K562 (cell line): ENCODE measurements around the gene GCN1. TPM values are rescaled to one million over a fixed set of nuclear protein-coding genes. Genes with fewer than 3 reads are reported as not detected.

Experiments
- ARID4B ChIP-seq: sonication (generic); formaldehyde crosslinking; IDR thresholded peaks from 2 replicates; pipeline ENCODE4 v1.8.0; 2022; ENCODE audit warnings: mild to moderate bottlenecking, missing genetic modification reagents
- BHLHE40 ChIP-seq: IDR thresholded peaks from 2 replicates; pipeline ENCODE4 v1.6.1; 2011; ENCODE audit warnings: low read length, improper control_type of control experiment
- CBX1 ChIP-seq: sonication (generic); IDR thresholded peaks from 2 replicates; pipeline ENCODE4 v1.6.1; 2016; ENCODE audit warnings: antibody characterized with exemption, low read depth, mild to moderate bottlenecking
- CBX3 ChIP-seq, 2 experiments: IDR thresholded peaks; 1 replicate in 1 of 2; 2 replicates in 1 of 2; pipeline ENCODE4 v1.6.1; 2012; ENCODE audit warnings: inconsistent platforms in 2 of 2, low read length in 2 of 2, borderline replicate concordance in 1 of 2, control low read depth in 1 of 2
- CHD1 ChIP-seq: fragments of 200-600 bp; sonication (generic); IDR thresholded peaks from one replicate; pipeline ENCODE4 v1.6.1; 2012; ENCODE audit warnings: mild to moderate bottlenecking, moderate library complexity, low read length, inconsistent platforms
- CHD2 ChIP-seq: IDR thresholded peaks from 2 replicates; pipeline ENCODE4 v1.6.1; 2011; ENCODE audit warnings: low read depth, low read length
- CREM ChIP-seq: IDR thresholded peaks from 2 replicates; pipeline ENCODE4 v1.6.1; 2014; ENCODE audit warnings: antibody characterized with exemption, low read depth
- FOXA3 ChIP-seq, 2 experiments: fragments of 450-650 bp in 1 of 2; sonication (generic) in 1 of 2; formaldehyde crosslinking; IDR thresholded peaks in 1 of 2; conservative IDR thresholded peaks in 1 of 2; 2 replicates each; pipeline versions ENCODE4 v1.4.0 to v1.8.0; 2020 to 2022; ENCODE audit warnings: mild to moderate bottlenecking in 2 of 2, missing genetic modification reagents in 1 of 2
- GTF2A2 ChIP-seq: IDR thresholded peaks from 2 replicates; pipeline ENCODE4 v1.6.1; 2016; ENCODE audit warnings: mild to moderate bottlenecking, missing genetic modification characterization, missing compliant biosample characterization
- HNRNPLL ChIP-seq: fragments of 200-400 bp; formaldehyde crosslinking; IDR thresholded peaks from 2 replicates; pipeline ENCODE4 v1.6.1; 2017; ENCODE audit warnings: low read length, low read depth, mild to moderate bottlenecking; ENCODE audit not compliant: poor library complexity, severe bottlenecking
- KDM2B ChIP-seq: fragments of 250-450 bp; sonication (Bioruptor Pico); IDR thresholded peaks from 2 replicates; pipeline ENCODE4 v1.8.0; 2021; ENCODE audit warnings: mild to moderate bottlenecking, moderate library complexity
- KLF16 ChIP-seq: IDR thresholded peaks from 2 replicates; pipeline ENCODE4 v1.6.1; 2016; ENCODE audit warnings: antibody characterized with exemption
- MAZ ChIP-seq, 2 experiments: fragments of 450-650 bp in 1 of 2; sonication (generic) in 1 of 2; formaldehyde crosslinking; IDR thresholded peaks in 1 of 2; conservative IDR thresholded peaks in 1 of 2; 2 replicates each; pipeline versions ENCODE4 v1.4.0 to v1.5.0; 2020; ENCODE audit warnings: mild to moderate bottlenecking in 1 of 2, missing genetic modification reagents in 1 of 2
- MEIS2 ChIP-seq: fragments of 450-650 bp; IDR thresholded peaks from 2 replicates; pipeline ENCODE4 v1.6.1; 2014; ENCODE audit warnings: mild to moderate bottlenecking; ENCODE audit not compliant: partially characterized antibody
- MYC ChIP-seq, 2 experiments: fragments of 250-450 bp in 1 of 2; sonication (Bioruptor Pico) in 1 of 2; IDR thresholded peaks; 2 replicates each; pipeline versions ENCODE4 v1.5.1 to v1.6.1; 2012 to 2021; ENCODE audit warnings: low read depth in 2 of 2, borderline replicate concordance in 1 of 2, improper control_type of control experiment in 1 of 2, low read length in 1 of 2, mild to moderate bottlenecking in 1 of 2, moderate library complexity in 1 of 2
- NBN ChIP-seq: fragments of 450-650 bp; IDR thresholded peaks from 2 replicates; pipeline ENCODE4 v1.6.1; 2016; ENCODE audit warnings: low read depth, mild to moderate bottlenecking
- PTBP1 ChIP-seq: fragments of 200-400 bp; formaldehyde crosslinking; IDR thresholded peaks from 2 replicates; pipeline ENCODE4 v1.6.1; 2017; ENCODE audit warnings: low read depth, low read length
- PTRF ChIP-seq: fragments of 450-650 bp; IDR thresholded peaks from 2 replicates; pipeline ENCODE4 v1.6.1; 2016; ENCODE audit warnings: mild to moderate bottlenecking, missing genetic modification characterization, missing compliant biosample characterization
- RBM25 ChIP-seq: fragments of 200-400 bp; formaldehyde crosslinking; IDR thresholded peaks from 2 replicates; pipeline ENCODE4 v1.6.1; 2018; ENCODE audit warnings: low read length, low read depth, moderate library complexity; ENCODE audit not compliant: severe bottlenecking
- RCOR1 ChIP-seq, 2 experiments: IDR thresholded peaks; 2 replicates each; pipeline ENCODE4 v1.6.1; 2012; ENCODE audit warnings: low read depth in 2 of 2, low read length in 2 of 2, borderline replicate concordance in 1 of 2, improper control_type of control experiment in 1 of 2
- SMAD1 ChIP-seq: fragments of 150-350 bp; IDR thresholded peaks from 2 replicates; pipeline ENCODE4 v1.6.1; 2014; ENCODE audit warnings: low read length, low read depth; ENCODE audit not compliant: partially characterized antibody
- SMAD2 ChIP-seq: fragments of 150-350 bp; IDR thresholded peaks from 2 replicates; pipeline ENCODE4 v1.6.1; 2014; ENCODE audit warnings: low read depth, mild to moderate bottlenecking, low read length
- USF2 ChIP-seq: sonication (generic); formaldehyde crosslinking; IDR thresholded peaks from 2 replicates; pipeline ENCODE4 v1.5.0; 2020; ENCODE audit warnings: missing genetic modification reagents
- polyA plus RNA-seq, 8 experiments: library from polyadenylated mRNA; depleted of rRNA in 4 of 8; stranded (reverse) in 5 of 8; unstranded in 3 of 8; fragments of >200 nt; fragmentation: Nextera tagmentation in 2 of 8; fragmentation: Illumina TruSeq in 1 of 8; extraction: Ambion mirVana in 2 of 8; extraction: Trizol in 1 of 8; gene quantifications; 2 replicates each; pipeline versions ENCODE4 v1.2.1 to v1.2.3, GENCODE V29; 2011 to 2014; ENCODE audit warnings: inconsistent platforms in 1 of 8, missing spikeins in 1 of 8
- total RNA-seq, 7 experiments: library from RNA; depleted of rRNA in 6 of 7; stranded (reverse); fragments of >200 nt in 6 of 7; fragmentation: Illumina TruSeq in 2 of 7; extraction: Trizol in 2 of 7; gene quantifications; 2 replicates each; pipeline versions ENCODE4 v1.2.1 to v1.2.3, GENCODE V29; 2011 to 2021; ENCODE audit warnings: low replicate concordance in 1 of 7

GCN1 gene
- total and polyA plus RNA-seq, 9 of the 15 experiments (the other 6 are each of a cell fraction or from before 2014, with no cell fraction given) = 11.9 to 190 (median 51.7) TPM

- TF ChIP-seq CREM (0 out of 2 replicates have a peak, but pooled peaks have one; percentile 22), CBX3 (IDR thresholded peaks at IDR 0.05; ENCODE audit: borderline replicate concordance in 1 of 2, low read length in 2 of 2) (peak in 1 of 2 experiments; percentile 53; a peak in 1 of 3 replicates), RCOR1 (IDR thresholded peaks at IDR 0.05; ENCODE audit: borderline replicate concordance in 1 of 2, low read depth in 2 of 2, low read length in 2 of 2) (peak in 1 of 2 experiments; percentile 64; a peak in 2 of 4 replicates), FOXA3 (CRISPR knock-in tag; conservative IDR thresholded peaks at IDR 0.05 in 1 of 2, IDR thresholded peaks at IDR 0.05 in 1 of 2) (peak in 1 of 2 experiments; percentile 42; a peak in 1 of 4 replicates), HNRNPLL (no peak), PTBP1 (0 out of 2 replicates have a peak, but pooled peaks have one; percentile 31), PTRF (no peak), CHD2 (peak; percentile 93), MYC (IDR thresholded peaks at IDR 0.05; ENCODE audit: low read depth, low read length) (peak; percentile 55), MYC (CRISPR knock-in tag; IDR thresholded peaks at IDR 0.05; ENCODE audit: borderline replicate concordance, low read depth) (no peak), KLF16 (no peak), ARID4B (CRISPR knock-in tag) (peak; percentile 64; the same call in 1 of the 2 replicates), SMAD1 (no peak), BHLHE40 (peak; percentile 82), CHD1 (peak; percentile 61), KDM2B (CRISPR knock-in tag) (0 out of 2 replicates have a peak, but pooled peaks have one; percentile 40), NBN (no peak), MAZ (CRISPR knock-in tag; conservative IDR thresholded peaks at IDR 0.05 in 1 of 2, IDR thresholded peaks at IDR 0.05 in 1 of 2) (0 out of 4 replicates have a peak, but pooled peaks of 1 of the 2 experiments have one; percentile 29), CBX1 (0 out of 2 replicates have a peak, but pooled peaks have one; percentile 22), USF2 (peak; percentile 61), SMAD2 (no peak), GTF2A2 (no peak), MEIS2 (no peak), RBM25 (peak; percentile 42)
Observed at GRCh38 chr12:120115692-120116440, 78.6 kb downstream of the GCN1 start (continued).
